Stimulated activated CD4-positive, alpha-beta T cell treated with anti-CD3 and anti-CD28 coated beads, Interleukin-1b, Interleukin-23, amount 100 ng/mL, for 48 hours (primary cell): ENCODE results near the gene GPHA2.
A peak's percentile ranks its signal among the peaks of the same experiment; 100 is the strongest.

Experiments used
- DNase-seq: peaks from one replicate; pipeline ENCODE4 v3.0.0-alpha.2; 2020

Gene GPHA2

GRCh38 chr11:64888729-64889511 lies 46.8 kb downstream of the GPHA2 start:
- DNase-seq = no peak

DNA sequence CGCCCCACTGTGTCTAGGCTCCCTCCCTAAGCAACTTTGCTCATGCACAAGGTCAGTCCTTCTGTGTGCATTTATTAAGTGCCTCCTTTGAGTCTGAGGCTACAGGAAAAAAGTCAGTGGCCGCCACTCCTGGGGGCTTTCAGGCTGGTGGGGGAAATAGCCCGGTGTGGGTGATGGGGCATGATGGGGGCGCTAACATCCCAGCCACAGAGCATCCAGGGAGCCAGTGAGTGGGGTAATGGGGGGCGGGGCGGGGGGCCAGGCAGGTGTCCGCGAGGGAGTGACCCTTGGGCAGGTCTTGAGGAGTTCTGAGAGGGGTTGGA lies 47.3 kb downstream of the GPHA2 start:
- no peak for DNase-seq

DNA sequence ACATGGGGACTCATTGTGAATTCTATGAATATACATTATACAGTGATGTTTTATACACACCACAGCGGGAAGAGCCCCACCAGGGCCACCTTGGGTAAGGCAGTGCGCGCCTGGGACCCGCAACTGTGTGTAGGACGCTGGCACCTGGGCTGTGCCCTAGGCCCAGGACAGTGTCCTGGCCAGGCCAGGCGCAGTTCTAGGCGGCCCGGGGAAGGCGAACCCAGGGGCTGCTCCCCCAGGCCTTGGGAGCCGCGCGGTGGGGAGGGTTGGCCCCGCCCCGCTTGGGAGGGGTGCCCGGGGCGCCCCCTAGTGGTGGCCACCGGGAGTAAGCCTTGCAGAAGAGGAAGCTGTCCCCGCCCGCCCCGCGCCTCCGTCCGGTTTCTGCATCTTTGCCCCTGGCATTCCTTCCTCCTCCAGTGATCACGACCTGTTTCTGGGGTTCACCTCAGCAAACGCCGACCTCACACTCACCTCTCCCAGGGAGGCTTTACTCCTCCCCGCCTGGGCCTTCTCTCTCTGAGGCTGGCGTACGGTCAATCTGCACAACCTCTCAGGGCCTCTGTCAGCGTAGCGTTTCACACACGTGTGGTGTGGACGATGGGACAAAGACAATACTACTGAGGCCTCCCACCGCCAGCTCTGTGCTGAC lies 47.8 kb downstream of the GPHA2 start:
- peak; percentile 84 for DNase-seq

GRCh38 chr11:64887234-64887756 lies 48.4 kb downstream of the GPHA2 start:
- no peak for DNase-seq

- DNase-seq = peak; percentile 43
Observed at GRCh38 chr11:64885367-64886286, 50.1 kb downstream of the GPHA2 start.
